ELR (cell line): ENCODE results near the gene ZNF91.
"Not testable (repeated sequence)": the region's sequence is repeated elsewhere in the genome, so short reads cannot be mapped to it uniquely, and the experiment has no call there.

Experiments
- DNase-seq: peaks from one replicate; pipeline ENCODE4 v3.0.0-alpha.2; 2015; ENCODE audit warnings: low read depth

The ZNF91 gene

GRCh38 chr19:23395041-23395721 lies at the start of gene ZNF91:
TSS of gene ZNF91 (minus strand) at chr19:23395471. CDS start at chr19:23395354, 117 bp downstream.
- DNase-seq, result peak; percentile 97

GRCh38 chr19:23440791-23441190 lies 45.5 kb upstream of the ZNF91 start:
- DNase-seq, result peak; percentile 34

- peak; percentile 30 for DNase-seq
These were observed 44.9 kb upstream of the ZNF91 start for GRCh38 chr19:23440207-23440606.

- peak; percentile 26 for DNase-seq
These were observed 44.4 kb upstream of the ZNF91 start for GRCh38 chr19:23439623-23440022.

GRCh38 chr19:23437901-23438300 lies 42.6 kb upstream of the ZNF91 start:
- DNase-seq, result peak; percentile 51

GRCh38 chr19:23436944-23437343 lies 41.7 kb upstream of the ZNF91 start:
- peak; percentile 35 for DNase-seq

GRCh38 chr19:23436318-23436717 lies 41.0 kb upstream of the ZNF91 start:
- DNase-seq, result no peak

GRCh38 chr19:23420824-23421223 lies 25.6 kb upstream of the ZNF91 start:
- DNase-seq, result peak; percentile 12

GRCh38 chr19:23419261-23419660 lies 24.0 kb upstream of the ZNF91 start:
- not testable (repeated sequence) for DNase-seq

- peak; percentile 73 for DNase-seq
These were observed 20.4 kb upstream of the ZNF91 start for GRCh38 chr19:23415561-23416191.

- DNase-seq, result no peak
These were observed 19.8 kb upstream of the ZNF91 start for GRCh38 chr19:23415034-23415433.

- DNase-seq, result no peak
These were observed 14.9 kb upstream of the ZNF91 start for GRCh38 chr19:23410155-23410554.

- DNase-seq, result no peak
These were observed 14.2 kb upstream of the ZNF91 start for GRCh38 chr19:23409392-23410048.

- DNase-seq, result no peak
These were observed 12.4 kb upstream of the ZNF91 start for GRCh38 chr19:23407616-23408133.

GRCh38 chr19:23406721-23407120 lies 11.4 kb upstream of the ZNF91 start:
- no peak for DNase-seq

- DNase-seq, result no peak
These were observed 10.8 kb upstream of the ZNF91 start for GRCh38 chr19:23406091-23406490.

GRCh38 chr19:23404676-23405075 lies 9.4 kb upstream of the ZNF91 start:
- no peak for DNase-seq

- DNase-seq, result no peak
These were observed 8.5 kb upstream of the ZNF91 start for GRCh38 chr19:23403581-23404324.

GRCh38 chr19:23403052-23403451 lies 7.8 kb upstream of the ZNF91 start:
- no peak for DNase-seq

GRCh38 chr19:23402388-23402787 lies 7.1 kb upstream of the ZNF91 start:
- no peak for DNase-seq

- DNase-seq, result no peak
These were observed 5.9 kb upstream of the ZNF91 start for GRCh38 chr19:23401086-23401610.

- no peak for DNase-seq
These were observed 4.2 kb upstream of the ZNF91 start for GRCh38 chr19:23399443-23399842.
